ENCODE results near the gene XRCC6.
A peak's percentile ranks its signal among the peaks of the same experiment; 100 is the strongest.
"Not testable (repeated sequence)": the region's sequence is repeated elsewhere in the genome, so short reads cannot be mapped to it uniquely, and the experiment has no call there.

The XRCC6 gene

GRCh38 chr22:41686890-41687289, 65.8 kb downstream of the XRCC6 start:
- not testable (repeated sequence) for DNase-seq (ENCODE audit: low spot score)

GRCh38 chr22:41687901-41688364, 66.8 kb downstream of the XRCC6 start:
- DNase-seq (ENCODE audit: low spot score): peak; percentile 61

- DNase-seq (ENCODE audit: low spot score): peak; percentile 97
Observed at GRCh38 chr22:41688365-41689211, 67.5 kb downstream of the XRCC6 start, which contains the start of gene SNU13. TSS of gene SNU13 (minus strand) at chr22:41688867. CDS start at chr22:41688796, 71 bp downstream.

- DNase-seq (ENCODE audit: low spot score): no peak
Observed at GRCh38 chr22:41690476-41690875, 69.4 kb downstream of the XRCC6 start.

DNA sequence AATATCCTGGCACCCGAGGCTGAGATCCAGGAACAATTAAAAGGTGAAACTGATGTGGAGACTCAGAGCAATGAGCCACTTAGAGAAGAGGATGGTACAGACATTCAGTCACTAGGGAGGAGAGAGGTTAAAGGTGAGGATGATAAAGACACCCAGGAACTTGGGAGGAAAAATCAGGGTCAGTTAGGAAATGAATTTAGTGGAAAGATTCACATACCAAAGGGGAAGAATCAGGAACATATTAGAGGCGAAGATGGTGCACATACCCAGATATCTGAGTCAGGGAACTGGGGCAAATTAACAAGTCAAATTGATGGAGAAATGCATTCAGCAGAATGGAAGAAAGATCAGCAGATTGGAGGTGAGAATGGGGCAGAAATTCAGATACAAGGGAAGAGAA, 74.1 kb downstream of the XRCC6 start:
- no peak for DNase-seq (ENCODE audit: low spot score)

GRCh38 chr22:41696703-41697102, 75.6 kb downstream of the XRCC6 start:
- no peak for DNase-seq (ENCODE audit: low spot score)

- peak; percentile 91 for DNase-seq (ENCODE audit: low spot score)
Observed at GRCh38 chr22:41697126-41697775, 76.2 kb downstream of the XRCC6 start.

GRCh38 chr22:41699264-41700107, 78.4 kb downstream of the XRCC6 start, which contains the start of gene MEI1:
TSS of gene MEI1 (plus strand) at chr22:41699503. CDS start at chr22:41699539, 36 bp downstream.
- peak; percentile 73 for DNase-seq (ENCODE audit: low spot score)

DNA sequence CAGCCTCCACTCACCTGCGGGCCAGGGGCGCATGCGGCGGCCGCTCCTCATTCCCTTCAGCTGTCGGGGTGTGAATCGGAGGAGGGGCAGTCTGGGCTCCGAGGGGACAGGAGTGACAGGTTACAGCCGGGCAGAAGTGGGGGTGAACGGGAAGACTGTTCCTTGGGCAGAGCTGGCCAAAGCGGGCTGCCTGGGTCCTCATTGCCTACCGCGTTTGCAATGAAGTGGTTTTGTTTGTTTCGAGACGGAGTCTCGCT, 78.9 kb downstream of the XRCC6 start:
- DNase-seq (ENCODE audit: low spot score): no peak

DNA sequence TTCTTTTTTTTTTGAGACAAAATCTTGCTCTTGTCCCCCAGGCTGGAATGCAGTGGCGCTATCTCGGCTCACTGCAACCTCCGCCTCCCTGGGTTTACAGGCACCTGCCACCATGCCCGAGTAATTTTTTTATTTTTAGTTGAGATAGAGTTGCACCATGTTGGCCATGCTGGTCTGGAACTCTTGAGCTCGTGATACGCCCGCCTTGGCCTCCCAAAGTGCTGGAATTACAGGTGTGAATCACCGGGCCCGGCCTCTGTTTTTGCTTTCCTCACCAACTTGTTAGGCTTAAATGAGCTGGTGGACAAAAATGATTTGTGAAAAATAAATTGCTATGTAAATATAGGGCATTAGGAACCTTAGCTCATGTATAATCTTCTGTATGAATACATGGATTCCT, 81.7 kb downstream of the XRCC6 start:
- no peak for DNase-seq (ENCODE audit: low spot score)

DNA sequence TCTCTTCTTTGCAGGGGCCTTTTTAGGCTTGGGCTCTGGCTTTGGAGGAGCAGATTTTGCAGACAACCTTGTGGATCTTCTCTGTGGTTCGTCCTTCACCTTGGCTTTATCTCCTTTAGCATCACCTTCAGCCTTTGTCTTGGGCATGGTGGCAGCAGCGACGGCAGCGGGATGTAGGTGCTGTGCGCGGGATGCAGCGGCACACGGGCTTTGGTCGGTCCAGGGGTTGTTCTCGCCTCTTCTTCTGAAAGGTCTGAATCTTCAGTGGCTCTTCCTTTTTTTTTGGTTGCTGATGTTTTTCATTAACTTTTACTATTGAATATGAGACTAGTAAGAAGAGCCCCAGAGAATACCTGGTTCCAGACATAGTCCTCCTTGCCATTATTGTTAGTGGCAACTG, 88.2 kb downstream of the XRCC6 start:
- DNase-seq (ENCODE audit: low spot score): no peak

GRCh38 chr22:41713004-41713403, 91.9 kb downstream of the XRCC6 start:
- no peak for DNase-seq (ENCODE audit: low spot score)

All from NAMALWA (cell line).